ENCODE data around the gene RGS16.

GRCh38 chr1:182567629-182568028, 36.6 kb downstream of the RGS16 start:
- no peak for TF ChIP-seq NR2F2 (IDR thresholded peaks at IDR 0.05)
- TF ChIP-seq RXRA (IDR thresholded peaks at IDR 0.05), result no peak
